ENCODE data around the gene SOX18. TPM values are rescaled to one million over a fixed set of nuclear protein-coding genes. Genes with fewer than 3 reads are reported as not detected.

SOX18 gene
- total and polyA plus RNA-seq, 5 experiments from 2014 or later, result not detected

- Mint-ChIP-seq H3K36me3 (peaks cover 0 to 91% (median 43%) of the 10 kb centered on the region in 3 donors), H3K27ac (peak overlapping the region in 4 of 10 donors; percentile 56 to 94 (median 86)), H3K9me3 (peaks cover 0 to 3% (median 0%) of the 10 kb centered on the region in 9 donors), H3K4me3 (peak overlapping the region in 2 of 10 donors; percentile 69 to 83), H3K27me3 (no peaks in the 10 kb centered on the region), H3K4me1 (peaks cover 0 to 27% (median 13%) of the 10 kb centered on the region in 4 donors)
- peak in 1 of 10 donors; percentile 23 for DNase-seq
- peak in 1 of 2 donors; percentile 84 for ATAC-seq
- POLR2A ChIA-PET, result interaction anchor here (1.1 kb wide), 1 partner anchor 9 kb away, joined by 3 read pairs; no protein-coding TSS in a partner anchor
Measured at GRCh38 chr20:64001607-64002011, 47.8 kb downstream of the SOX18 start.

GRCh38 chr20:64000906-64001305 lies 48.5 kb downstream of the SOX18 start:
- Mint-ChIP-seq H3K27me3 (no peaks in the 10 kb centered on the region), H3K36me3 (peaks cover 0 to 96% (median 40%) of the 10 kb centered on the region in 3 donors), H3K4me3 (no peak overlapping the region), H3K4me1 (peaks cover 0 to 24% (median 13%) of the 10 kb centered on the region in 4 donors), H3K27ac (no peak overlapping the region), H3K9me3 (no peaks in the 10 kb centered on the region)
- ATAC-seq (no peak), DNase-seq (no peak)
- POLR2A ChIA-PET, result interaction anchor here (0.6 to 1.1 kb wide), 2 partner anchors 9 to 98 kb away, joined by 3 to 4 read pairs; no protein-coding TSS in a partner anchor

Small RNA genes within 50 kb of the gene (microRNA-seq; reads per million reads assigned to microRNA genes)
- gene MIR6813 (ENCODE audit: borderline microRNAs expressed), result not detected

Other genes starting within 250 kb of the SOX18 start
- gene ZBTB46, start 218.4 kb downstream of the SOX18 start, total RNA-seq, result not detected
- gene ZBTB46, start 218.4 kb downstream of the SOX18 start, polyA plus RNA-seq, result under 1 TPM; 0.06 to 0.08 (median 0.06) TPM
- gene ABHD16B, start 188.1 kb downstream of the SOX18 start, total RNA-seq, result not detected
- gene ABHD16B, start 188.1 kb downstream of the SOX18 start, polyA plus RNA-seq, result under 1 TPM; 0.29 to 0.60 (median 0.57) TPM
- 10 to 100 TPM; 39.3 to 42.0 TPM for gene TPD52L2, start 184.4 kb downstream of the SOX18 start, total RNA-seq
- gene TPD52L2, start 184.4 kb downstream of the SOX18 start, polyA plus RNA-seq, result 10 to 100 TPM; 56.4 to 79.0 (median 68.3) TPM
- 10 to 100 TPM; 51.8 to 52.9 TPM for gene DNAJC5, start 154.5 kb downstream of the SOX18 start, total RNA-seq
- 1 to 10 TPM; 4.7 to 7.1 (median 6.7) TPM for gene DNAJC5, start 154.5 kb downstream of the SOX18 start, polyA plus RNA-seq
- gene UCKL1, start 93.2 kb downstream of the SOX18 start, total RNA-seq, result 10 to 100 TPM; 48.2 to 50.9 TPM
- gene UCKL1, start 93.2 kb downstream of the SOX18 start, polyA plus RNA-seq, result 10 to 100 TPM; 19.8 to 28.3 (median 21.0) TPM
- gene ZNF512B, start 79.7 kb downstream of the SOX18 start, total RNA-seq, result 10 to 100 TPM; 17.7 to 19.4 TPM
- gene ZNF512B, start 79.7 kb downstream of the SOX18 start, polyA plus RNA-seq, result 1 to 10 TPM in 1 of 3 donors, under 1 TPM in 2; 0.57 to 1.5 (median 0.59) TPM
- 1 to 10 TPM; 7.7 to 9.3 TPM for gene SAMD10, start 70.0 kb downstream of the SOX18 start, total RNA-seq
- gene SAMD10, start 70.0 kb downstream of the SOX18 start, polyA plus RNA-seq, result 10 to 100 TPM in 1 of 3 donors, 1 to 10 TPM in 2; 7.4 to 15.4 (median 8.9) TPM
- 10 to 100 TPM; 91.1 to 93.3 TPM for gene PRPF6, start 68.5 kb downstream of the SOX18 start, total RNA-seq
- gene PRPF6, start 68.5 kb downstream of the SOX18 start, polyA plus RNA-seq, result 100 to 1,000 TPM in 1 of 3 donors, 10 to 100 TPM in 2; 67.2 to 110 (median 85.9) TPM
- 1 to 10 TPM; 5.6 to 5.8 TPM for gene C20orf204, start 13.5 kb downstream of the SOX18 start, total RNA-seq
- under 1 TPM in 1 of 3 donors, not detected in 2; 0.54 TPM for gene C20orf204, start 13.5 kb downstream of the SOX18 start, polyA plus RNA-seq
- 10 to 100 TPM; 42.0 to 42.7 TPM for gene TCEA2, start 13.6 kb upstream of the SOX18 start, total RNA-seq
- gene TCEA2, start 13.6 kb upstream of the SOX18 start, polyA plus RNA-seq, result 10 to 100 TPM; 22.5 to 33.0 (median 32.1) TPM
- gene RGS19, start 29.9 kb upstream of the SOX18 start, total RNA-seq, result 10 to 100 TPM; 16.9 to 20.7 TPM
- 10 to 100 TPM; 50.9 to 67.5 (median 59.4) TPM for gene RGS19, start 29.9 kb upstream of the SOX18 start, polyA plus RNA-seq
- 1 to 10 TPM in 1 of 2 experiments, under 1 TPM in 1; 0.91 to 1.1 TPM for gene OPRL1, start 30.4 kb upstream of the SOX18 start, total RNA-seq
- gene OPRL1, start 30.4 kb upstream of the SOX18 start, polyA plus RNA-seq, result 1 to 10 TPM in 1 of 3 donors, under 1 TPM in 2; 0.77 to 1.6 (median 0.82) TPM
- gene LKAAEAR1, start 34.8 kb upstream of the SOX18 start, total RNA-seq, result not detected
- gene LKAAEAR1, start 34.8 kb upstream of the SOX18 start, polyA plus RNA-seq, result 1 to 10 TPM in 1 of 3 donors, under 1 TPM in 1, not detected in 1; 0.63 to 1.1 TPM
- not detected for gene NPBWR2, start 57.9 kb upstream of the SOX18 start, total RNA-seq
- not detected for gene NPBWR2, start 57.9 kb upstream of the SOX18 start, polyA plus RNA-seq
- gene MYT1, start 114.8 kb upstream of the SOX18 start, total RNA-seq, result not detected
- not detected for gene MYT1, start 114.8 kb upstream of the SOX18 start, polyA plus RNA-seq
- gene PCMTD2, start 206.1 kb upstream of the SOX18 start, total RNA-seq, result 100 to 1,000 TPM; 229 to 231 TPM
- gene PCMTD2, start 206.1 kb upstream of the SOX18 start, polyA plus RNA-seq, result 10 to 100 TPM; 63.1 to 80.2 (median 74.4) TPM

Measured in naive thymus-derived CD8-positive, alpha-beta T cell (primary cell).